Endothelial cell of umbilical vein (primary cell): ENCODE results near the gene INPP4B.

Source experiments
- CTCF ChIP-seq, 2 donors: IDR thresholded peaks; 1 replicate in 1 of 2; 2 replicates in 1 of 2; pipeline ENCODE4 v1.5.1; 2011; ENCODE audit warnings: low read length in 2 of 2, mild to moderate bottlenecking in 2 of 2, moderate library complexity in 2 of 2, control low read depth in 1 of 2, inconsistent platforms in 1 of 2, low read depth in 1 of 2; ENCODE audit not compliant: insufficient read depth in 1 of 2; ENCODE audit errors: extremely low read depth in 1 of 2
- EZH2 ChIP-seq: IDR thresholded peaks from 2 replicates; pipeline ENCODE4 v1.6.1; 2012; ENCODE audit warnings: borderline replicate concordance, low read depth, mild to moderate bottlenecking, moderate library complexity, low read length, inconsistent platforms; ENCODE audit not compliant: severe bottlenecking
- FOS ChIP-seq: IDR thresholded peaks from 2 replicates; pipeline ENCODE4 v1.6.1; 2011; ENCODE audit warnings: mild to moderate bottlenecking, low read length, moderate library complexity, borderline replicate concordance; ENCODE audit not compliant: insufficient read depth
- MYC ChIP-seq: IDR thresholded peaks from one replicate; pipeline ENCODE4 v1.6.1; 2011; ENCODE audit warnings: mild to moderate bottlenecking, low read depth, low read length
- POLR2A ChIP-seq: IDR thresholded peaks from 2 replicates; pipeline ENCODE4 v1.6.1; 2012; ENCODE audit warnings: low read depth, mild to moderate bottlenecking, control low read depth, low read length
- POLR2AphosphoS5 ChIP-seq: IDR thresholded peaks from 2 replicates; pipeline ENCODE4 v1.6.1; 2012; ENCODE audit warnings: low read depth, mild to moderate bottlenecking, control low read depth, low read length, moderate library complexity; ENCODE audit not compliant: insufficient read depth
- TF ChIP-seq, protein P1 (sequence below): IDR thresholded peaks from 2 replicates; pipeline ENCODE4 v1.6.1; 2011; ENCODE audit not compliant: insufficient read depth, insufficient read length

GRCh38 chr4:142474398-142475087 lies 371.6 kb downstream of the INPP4B start:
- no peak for TF ChIP-seq CTCF (IDR thresholded peaks at IDR 0.05; ENCODE audit: extremely low read depth in 1 of 2, insufficient read depth in 1 of 2, low read depth in 1 of 2, low read length in 2 of 2)
- no peak for TF ChIP-seq FOS
- no peak for TF ChIP-seq EZH2
- TF ChIP-seq POLR2A: no peak
- TF ChIP-seq MYC: no peak
- no peak for TF ChIP-seq POLR2AphosphoS5
- TF ChIP-seq, protein P1, sequence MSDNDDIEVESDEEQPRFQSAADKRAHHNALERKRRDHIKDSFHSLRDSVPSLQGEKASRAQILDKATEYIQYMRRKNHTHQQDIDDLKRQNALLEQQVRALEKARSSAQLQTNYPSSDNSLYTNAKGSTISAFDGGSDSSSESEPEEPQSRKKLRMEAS: no peak
